Measurements from ENCODE around the gene CCDC141.

DNA sequence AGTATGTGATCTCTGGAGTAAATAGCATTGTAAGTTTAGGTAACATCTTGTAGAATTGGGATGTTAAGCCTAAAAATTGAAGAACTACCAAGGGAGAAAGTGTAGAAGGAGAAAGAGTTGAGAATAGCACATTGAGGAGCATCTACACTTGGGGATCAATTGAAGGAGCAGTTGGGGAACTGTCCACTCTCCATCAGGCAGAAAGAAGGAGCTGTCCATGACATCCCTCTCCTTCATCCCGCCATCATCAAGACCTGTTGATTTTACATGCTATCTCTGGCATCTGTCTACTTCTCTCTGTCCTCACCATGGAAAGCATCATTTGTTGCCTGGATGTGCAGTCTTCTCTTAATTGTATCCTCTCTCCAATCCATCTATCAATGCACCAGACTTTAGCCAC, 87.8 kb downstream of the CCDC141 start:
- no peak for TF ChIP-seq JUN (IDR thresholded peaks at IDR 0.05; ENCODE audit: borderline replicate concordance, insufficient read depth, insufficient read length, low read depth)
- TF ChIP-seq POLR2A (IDR thresholded peaks at IDR 0.05; ENCODE audit: low read depth, low read length) = no peak
- TF ChIP-seq, protein P1, sequence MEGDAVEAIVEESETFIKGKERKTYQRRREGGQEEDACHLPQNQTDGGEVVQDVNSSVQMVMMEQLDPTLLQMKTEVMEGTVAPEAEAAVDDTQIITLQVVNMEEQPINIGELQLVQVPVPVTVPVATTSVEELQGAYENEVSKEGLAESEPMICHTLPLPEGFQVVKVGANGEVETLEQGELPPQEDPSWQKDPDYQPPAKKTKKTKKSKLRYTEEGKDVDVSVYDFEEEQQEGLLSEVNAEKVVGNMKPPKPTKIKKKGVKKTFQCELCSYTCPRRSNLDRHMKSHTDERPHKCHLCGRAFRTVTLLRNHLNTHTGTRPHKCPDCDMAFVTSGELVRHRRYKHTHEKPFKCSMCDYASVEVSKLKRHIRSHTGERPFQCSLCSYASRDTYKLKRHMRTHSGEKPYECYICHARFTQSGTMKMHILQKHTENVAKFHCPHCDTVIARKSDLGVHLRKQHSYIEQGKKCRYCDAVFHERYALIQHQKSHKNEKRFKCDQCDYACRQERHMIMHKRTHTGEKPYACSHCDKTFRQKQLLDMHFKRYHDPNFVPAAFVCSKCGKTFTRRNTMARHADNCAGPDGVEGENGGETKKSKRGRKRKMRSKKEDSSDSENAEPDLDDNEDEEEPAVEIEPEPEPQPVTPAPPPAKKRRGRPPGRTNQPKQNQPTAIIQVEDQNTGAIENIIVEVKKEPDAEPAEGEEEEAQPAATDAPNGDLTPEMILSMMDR (IDR thresholded peaks at IDR 0.05; ENCODE audit: extremely low read depth in 1 of 2, insufficient read depth in 1 of 2, low read depth in 1 of 2, low read length in 2 of 2) = no peak
- TF ChIP-seq POLR2AphosphoS5 (IDR thresholded peaks at IDR 0.05; ENCODE audit: insufficient read depth, low read depth, low read length) = no peak
- TF ChIP-seq, protein P2, sequence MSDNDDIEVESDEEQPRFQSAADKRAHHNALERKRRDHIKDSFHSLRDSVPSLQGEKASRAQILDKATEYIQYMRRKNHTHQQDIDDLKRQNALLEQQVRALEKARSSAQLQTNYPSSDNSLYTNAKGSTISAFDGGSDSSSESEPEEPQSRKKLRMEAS (IDR thresholded peaks at IDR 0.05; ENCODE audit: insufficient read depth, insufficient read length) = no peak
- no peak for TF ChIP-seq EZH2 (IDR thresholded peaks at IDR 0.05; ENCODE audit: borderline replicate concordance, low read depth, low read length, severe bottlenecking)
- TF ChIP-seq FOS (IDR thresholded peaks at IDR 0.05; ENCODE audit: borderline replicate concordance, insufficient read depth, low read length) = no peak

Measured in endothelial cell of umbilical vein (primary cell).